ENCODE data around the gene CARD9.
A peak's percentile ranks its signal among the peaks of the same experiment; 100 is the strongest.
"Not testable (repeated sequence)": the region's sequence is repeated elsewhere in the genome, so short reads cannot be mapped to it uniquely, and the experiment has no call there.

The CARD9 gene

GRCh38 chr9:136363949-136364748, 9.3 kb downstream of the CARD9 start:
- DNase-seq (ENCODE audit: low read depth): no peak

GRCh38 chr9:136363106-136363948, 10.1 kb downstream of the CARD9 start, which contains the start of gene DNLZ:
TSS of gene DNLZ (minus strand) at chr9:136363744. CDS start at chr9:136363714, 30 bp downstream.
- peak; percentile 97 for DNase-seq (ENCODE audit: low read depth)

GRCh38 chr9:136362450-136362784, 11.1 kb downstream of the CARD9 start:
- peak; percentile 36 for DNase-seq (ENCODE audit: low read depth)

GRCh38 chr9:136361754-136362449, 11.6 kb downstream of the CARD9 start:
- peak; percentile 43 for DNase-seq (ENCODE audit: low read depth)

GRCh38 chr9:136361047-136361753, 12.3 kb downstream of the CARD9 start:
- DNase-seq (ENCODE audit: low read depth): peak; percentile 80

- no peak for DNase-seq (ENCODE audit: low read depth)
Observed at GRCh38 chr9:136359774-136360718, 13.4 kb downstream of the CARD9 start.

GRCh38 chr9:136358888-136359287, 14.6 kb downstream of the CARD9 start:
- no peak for DNase-seq (ENCODE audit: low read depth)

GRCh38 chr9:136358016-136358415, 15.5 kb downstream of the CARD9 start:
- DNase-seq (ENCODE audit: low read depth): no peak

- DNase-seq (ENCODE audit: low read depth): no peak
Observed at GRCh38 chr9:136357202-136357725, 16.2 kb downstream of the CARD9 start.

- DNase-seq (ENCODE audit: low read depth): no peak
Observed at GRCh38 chr9:136355616-136356557, 17.6 kb downstream of the CARD9 start.

GRCh38 chr9:136354592-136355085, 18.8 kb downstream of the CARD9 start:
- peak; percentile 77 for DNase-seq (ENCODE audit: low read depth)

- no peak for DNase-seq (ENCODE audit: low read depth)
Observed at GRCh38 chr9:136353757-136354488, 19.5 kb downstream of the CARD9 start.

GRCh38 chr9:136353088-136353487, 20.4 kb downstream of the CARD9 start:
- DNase-seq (ENCODE audit: low read depth): no peak

- no peak for DNase-seq (ENCODE audit: low read depth)
Observed at GRCh38 chr9:136352682-136353081, 20.8 kb downstream of the CARD9 start.

- DNase-seq (ENCODE audit: low read depth): not testable (repeated sequence)
Observed at GRCh38 chr9:136351868-136352267, 21.6 kb downstream of the CARD9 start.

GRCh38 chr9:136351252-136351800, 22.1 kb downstream of the CARD9 start:
- DNase-seq (ENCODE audit: low read depth): no peak

GRCh38 chr9:136349546-136349945, 23.9 kb downstream of the CARD9 start:
- DNase-seq (ENCODE audit: low read depth): no peak

- DNase-seq (ENCODE audit: low read depth): no peak
Observed at GRCh38 chr9:136348691-136349090, 24.8 kb downstream of the CARD9 start.
